Activated CD4-positive, alpha-beta memory T cell treated with anti-CD3 and anti-CD28 coated beads, Interleukin-2, amount 10 ng/mL, durations not matched to agents 7 days and 5 days (primary cell): ENCODE measurements around the gene ARMS2. TPM values are rescaled to one million over a fixed set of nuclear protein-coding genes. Genes with fewer than 3 reads are reported as not detected.

Experiments used
- CTCF ChIA-PET: fragments of 350-600 bp; sonication (Branson Sonifier 250); formaldehyde crosslinking; loops from one replicate; lab custom pipeline; 2021; ENCODE audit warnings: antibody characterized with exemption, inconsistent platforms; lab: Charles Lee
- POLR2A ChIA-PET: fragments of 350-600 bp; sonication (Branson Sonifier 250); formaldehyde crosslinking; loops from one replicate; lab custom pipeline; 2021; ENCODE audit warnings: antibody characterized with exemption; lab: Charles Lee
- DNase-seq: peaks from one replicate; pipeline ENCODE4 v3.0.0-alpha.2; 2020
- H3K27ac Mint-ChIP-seq: one replicate; pipeline ENCODE4 v1.8.0; 2021; ENCODE audit warnings: mild to moderate bottlenecking, mixed read lengths
- H3K27me3 Mint-ChIP-seq: one replicate; pipeline ENCODE4 v1.8.0; 2021; ENCODE audit warnings: mixed read lengths
- H3K36me3 Mint-ChIP-seq: one replicate; pipeline ENCODE4 v1.8.0; 2021; ENCODE audit warnings: low read depth, mixed read lengths
- H3K4me1 Mint-ChIP-seq: one replicate; pipeline ENCODE4 v1.8.0; 2021; ENCODE audit warnings: mixed read lengths
- H3K4me3 Mint-ChIP-seq: one replicate; pipeline ENCODE4 v1.8.0; 2021; ENCODE audit warnings: mild to moderate bottlenecking, mixed read lengths
- H3K9me3 Mint-ChIP-seq: one replicate; pipeline ENCODE4 v1.8.0; 2021; ENCODE audit warnings: mixed read lengths
- total RNA-seq, 2 experiments: library from RNA; stranded (reverse); gene quantifications; one replicate each; pipeline ENCODE4 v1.2.3, GENCODE V29; 2021

The ARMS2 gene
- total RNA-seq, 2 experiments from 2014 or later = not detected

- no peak overlapping the region for H3K4me3 Mint-ChIP-seq
- peaks cover 33% of the 10 kb centered on the region for H3K27me3 Mint-ChIP-seq
- no peak for DNase-seq
- no peaks in the 10 kb centered on the region for H3K36me3 Mint-ChIP-seq
- H3K9me3 Mint-ChIP-seq = no peaks in the 10 kb centered on the region
- H3K27ac Mint-ChIP-seq = no peak overlapping the region
- POLR2A ChIA-PET = no interaction called here
- CTCF ChIA-PET = no interaction called here
- peaks cover 31% of the 10 kb centered on the region for H3K4me1 Mint-ChIP-seq
Observed at GRCh38 chr10:122494833-122495232, 40.4 kb downstream of the ARMS2 start.

- H3K27me3 Mint-ChIP-seq = peaks cover 32% of the 10 kb centered on the region
- H3K9me3 Mint-ChIP-seq = no peaks in the 10 kb centered on the region
- CTCF ChIA-PET = interaction anchor here (1.4 kb wide), 1 partner anchor 9 kb away, joined by 4 read pairs; no protein-coding TSS in a partner anchor
- H3K4me3 Mint-ChIP-seq = no peak overlapping the region
- H3K4me1 Mint-ChIP-seq = peaks cover 25% of the 10 kb centered on the region
- no peaks in the 10 kb centered on the region for H3K36me3 Mint-ChIP-seq
- POLR2A ChIA-PET = no interaction called here
- no peak for DNase-seq
- H3K27ac Mint-ChIP-seq = no peak overlapping the region
Observed at GRCh38 chr10:122495406-122496340, 41.2 kb downstream of the ARMS2 start.

- peaks cover 10% of the 10 kb centered on the region for H3K4me1 Mint-ChIP-seq
- H3K27ac Mint-ChIP-seq = no peak overlapping the region
- no peaks in the 10 kb centered on the region for H3K9me3 Mint-ChIP-seq
- CTCF ChIA-PET = interaction anchor here (1.4 kb wide), 1 partner anchor 8 kb away, joined by 4 read pairs; no protein-coding TSS in a partner anchor
- peaks cover 24% of the 10 kb centered on the region for H3K27me3 Mint-ChIP-seq
- POLR2A ChIA-PET = no interaction called here
- H3K36me3 Mint-ChIP-seq = no peaks in the 10 kb centered on the region
- H3K4me3 Mint-ChIP-seq = no peak overlapping the region
- DNase-seq = no peak
Observed at GRCh38 chr10:122497241-122497640, 42.8 kb downstream of the ARMS2 start.

- ChIA-PET POLR2A (no interaction called here), CTCF (interaction anchor here (1.6 kb wide), 1 partner anchor 67 kb away, joined by 6 read pairs; no protein-coding TSS in a partner anchor)
- H3K4me3 Mint-ChIP-seq = no peak overlapping the region
- peaks cover 10% of the 10 kb centered on the region for H3K4me1 Mint-ChIP-seq
- H3K27ac Mint-ChIP-seq = no peak overlapping the region
- H3K36me3 Mint-ChIP-seq = no peaks in the 10 kb centered on the region
- H3K9me3 Mint-ChIP-seq = no peaks in the 10 kb centered on the region
- peaks cover 17% of the 10 kb centered on the region for H3K27me3 Mint-ChIP-seq
- no peak for DNase-seq
Observed at GRCh38 chr10:122498521-122498920, 44.1 kb downstream of the ARMS2 start.

- POLR2A ChIA-PET = no interaction called here
- CTCF ChIA-PET = interaction anchor here (1.6 kb wide), 1 partner anchor 67 kb away, joined by 6 read pairs; no protein-coding TSS in a partner anchor
- Mint-ChIP-seq H3K36me3 (no peaks in the 10 kb centered on the region), H3K27me3 (peaks cover 14% of the 10 kb centered on the region), H3K27ac (no peak overlapping the region), H3K9me3 (no peaks in the 10 kb centered on the region), H3K4me3 (no peak overlapping the region), H3K4me1 (peaks cover 10% of the 10 kb centered on the region)
- no peak for DNase-seq
Observed at GRCh38 chr10:122499012-122499411, 44.6 kb downstream of the ARMS2 start.

- POLR2A ChIA-PET = no interaction called here
- Mint-ChIP-seq H3K27me3 (peaks cover 14% of the 10 kb centered on the region), H3K27ac (no peak overlapping the region), H3K4me1 (peaks cover 10% of the 10 kb centered on the region), H3K9me3 (no peaks in the 10 kb centered on the region), H3K36me3 (no peaks in the 10 kb centered on the region), H3K4me3 (no peak overlapping the region)
- DNase-seq = no peak
- CTCF ChIA-PET = interaction anchor here (1.6 kb wide), 1 partner anchor 66 kb away, joined by 6 read pairs; no protein-coding TSS in a partner anchor
Observed at GRCh38 chr10:122499491-122499941, 45.1 kb downstream of the ARMS2 start.

GRCh38 chr10:122500194-122500593 is 45.7 kb downstream of the ARMS2 start:
- DNase-seq = no peak
- H3K27ac Mint-ChIP-seq = no peak overlapping the region
- no peak overlapping the region for H3K4me3 Mint-ChIP-seq
- no peaks in the 10 kb centered on the region for H3K9me3 Mint-ChIP-seq
- H3K27me3 Mint-ChIP-seq = peaks cover 12% of the 10 kb centered on the region
- CTCF ChIA-PET = no interaction called here
- no peaks in the 10 kb centered on the region for H3K36me3 Mint-ChIP-seq
- POLR2A ChIA-PET = no interaction called here
- peaks cover 10% of the 10 kb centered on the region for H3K4me1 Mint-ChIP-seq

GRCh38 chr10:122500726-122501125 is 46.3 kb downstream of the ARMS2 start:
- Mint-ChIP-seq H3K27ac (no peak overlapping the region), H3K4me3 (no peak overlapping the region), H3K4me1 (peaks cover 8% of the 10 kb centered on the region), H3K9me3 (no peaks in the 10 kb centered on the region), H3K36me3 (no peaks in the 10 kb centered on the region), H3K27me3 (peaks cover 12% of the 10 kb centered on the region)
- ChIA-PET POLR2A (no interaction called here), CTCF (no interaction called here)
- no peak for DNase-seq

- no peak for DNase-seq
Observed at GRCh38 chr10:122503012-122503411, 48.6 kb downstream of the ARMS2 start.

GRCh38 chr10:122503886-122504609 is 49.6 kb downstream of the ARMS2 start:
- POLR2A ChIA-PET = interaction anchor here (0.6 to 1.2 kb wide), 2 partner anchors 11 to 375 kb away, joined by 4 read pairs; no protein-coding TSS in a partner anchor
- Mint-ChIP-seq H3K36me3 (no peaks in the 10 kb centered on the region), H3K4me3 (no peak overlapping the region), H3K9me3 (no peaks in the 10 kb centered on the region), H3K27ac (no peak overlapping the region), H3K27me3 (no peaks in the 10 kb centered on the region), H3K4me1 (no peaks in the 10 kb centered on the region)
- no peak for DNase-seq
- CTCF ChIA-PET = interaction anchor here (1.1 to 1.4 kb wide), 3 partner anchors 8 to 62 kb away, joined by 3 to 5 read pairs (median 4); no protein-coding TSS in a partner anchor

More at GRCh38 chr10:122503012-122503411, 48.6 kb downstream of the ARMS2 start:
- no peaks in the 10 kb centered on the region for H3K9me3 Mint-ChIP-seq
- H3K27ac Mint-ChIP-seq = no peak overlapping the region
- no peak overlapping the region for H3K4me3 Mint-ChIP-seq
- no peaks in the 10 kb centered on the region for H3K4me1 Mint-ChIP-seq
- CTCF ChIA-PET = interaction anchor here (1.4 kb wide), 1 partner anchor 63 kb away, joined by 5 read pairs; no protein-coding TSS in a partner anchor
- H3K36me3 Mint-ChIP-seq = no peaks in the 10 kb centered on the region
- POLR2A ChIA-PET = interaction anchor here (1.2 kb wide), 1 partner anchor 12 kb away, joined by 4 read pairs; no protein-coding TSS in a partner anchor
- peaks cover 4% of the 10 kb centered on the region for H3K27me3 Mint-ChIP-seq

- DNase-seq = no peak
- Mint-ChIP-seq H3K36me3 (no peaks in the 10 kb centered on the region), H3K27ac (no peak overlapping the region), H3K9me3 (no peaks in the 10 kb centered on the region), H3K4me3 (no peak overlapping the region), H3K27me3 (no peaks in the 10 kb centered on the region), H3K4me1 (no peaks in the 10 kb centered on the region)
- CTCF ChIA-PET = interaction anchor here (1.1 to 1.4 kb wide), 3 partner anchors 8 to 61 kb away, joined by 3 to 4 read pairs (median 3); no protein-coding TSS in a partner anchor
- POLR2A ChIA-PET = no interaction called here
Observed at GRCh38 chr10:122504610-122504950, 50.1 kb downstream of the ARMS2 start.

- ChIA-PET POLR2A (no interaction called here), CTCF (interaction anchor here (1.1 to 1.4 kb wide), 3 partner anchors 9 to 60 kb away, joined by 3 to 4 read pairs (median 3); no protein-coding TSS in a partner anchor)
- H3K36me3 Mint-ChIP-seq = no peaks in the 10 kb centered on the region
- H3K27me3 Mint-ChIP-seq = no peaks in the 10 kb centered on the region
- H3K9me3 Mint-ChIP-seq = no peaks in the 10 kb centered on the region
- no peak overlapping the region for H3K27ac Mint-ChIP-seq
- DNase-seq = no peak
- H3K4me3 Mint-ChIP-seq = no peak overlapping the region
- no peaks in the 10 kb centered on the region for H3K4me1 Mint-ChIP-seq
Observed at GRCh38 chr10:122505011-122505410, 50.6 kb downstream of the ARMS2 start.
